GM12878 (cell line): ENCODE results near the gene SULT2B1. TPM values are rescaled to one million over a fixed set of nuclear protein-coding genes. Genes with fewer than 3 reads are reported as not detected.
A peak's percentile ranks its signal among the peaks of the same experiment; 100 is the strongest.

Experiments used
- ATAC-seq: fragments of 200-7000 bp; cut with Tn5 transposase; 3 replicates; pipeline ENCODE4 v1.9.1; 2020; ENCODE audit warnings: mild to moderate bottlenecking, moderate library complexity
- BruUV-seq: library from RNA; stranded (reverse); fragments of 400-500 nt; replicated peaks from 2 replicates; lab custom pipeline; 2021; lab: Mats Ljungman, UMichigan
- CTCF ChIA-PET: fragments of 300-600 bp; sonication (Branson Sonifier 250); formaldehyde crosslinking; extraction: SDS; loops from one replicate; lab custom pipeline; 2021; ENCODE audit warnings: inconsistent platforms; lab: Yijun Ruan, JAX
- POLR2A ChIA-PET: fragments of 350-600 bp; formaldehyde crosslinking; extraction: SDS; loops from one replicate; lab custom pipeline; 2021; ENCODE audit warnings: inconsistent platforms; lab: Charles Lee
- RAD21 ChIA-PET: fragments of 300-600 bp; sonication (Branson Sonifier 250); formaldehyde crosslinking; loops from one replicate; lab custom pipeline; 2023; ENCODE audit warnings: antibody characterized with exemption; ENCODE audit not compliant: unreplicated experiment; lab: Charles Lee
- SMC1A ChIA-PET: fragments of 300-600 bp; sonication (Branson Sonifier 250); formaldehyde crosslinking; loops from one replicate; lab custom pipeline; 2023; ENCODE audit not compliant: unreplicated experiment, uncharacterized antibody; lab: Charles Lee
- DNase-seq: peaks from one replicate; pipeline ENCODE4 v3.0.0-alpha.2; 2011; ENCODE audit warnings: low read depth, low spot score
- FAIRE-seq: peaks from 3 replicates; lab custom pipeline; 2011; peaks lifted over from hg19 to GRCh38; lab: Jason Lieb, UNC
- H2AFZ ChIP-seq: 2 replicates; pipeline ENCODE4 v1.6.0; 2011; ENCODE audit warnings: low read depth, low read length, control low read depth; ENCODE audit not compliant: control insufficient read depth
- H3K27ac ChIP-seq: 2 replicates; pipeline ENCODE4 v1.5.1; 2011; ENCODE audit warnings: control low read depth; ENCODE audit not compliant: control insufficient read depth, insufficient read depth
- H3K27me3 ChIP-seq, 2 experiments: replicated peaks in 1 of 2; 2 replicates each; pipeline versions ENCODE4 v1.6.0 to v1.6.1; 2011; ENCODE audit warnings: low read length in 1 of 2; ENCODE audit not compliant: control insufficient read depth in 2 of 2, insufficient read depth in 2 of 2
- H3K36me3 ChIP-seq, 2 experiments: 2 replicates each; pipeline ENCODE4 v1.5.1; 2011; ENCODE audit warnings: low read length in 1 of 2; ENCODE audit not compliant: control insufficient read depth in 2 of 2, insufficient read depth in 2 of 2
- H3K4me1 ChIP-seq: 2 replicates; pipeline ENCODE4 v1.6.1; 2011; ENCODE audit warnings: mild to moderate bottlenecking, low read length, moderate library complexity, mixed read lengths; ENCODE audit not compliant: control insufficient read depth, insufficient read depth
- H3K4me2 ChIP-seq: 2 replicates; pipeline ENCODE4 v1.6.0; 2011; ENCODE audit warnings: control low read depth; ENCODE audit not compliant: control insufficient read depth, insufficient read depth
- H3K4me3 ChIP-seq: fragments of 200-600 bp; sonication (generic); 2 replicates; pipeline ENCODE4 v1.5.1; 2016
- H3K79me2 ChIP-seq: 2 replicates; pipeline ENCODE4 v1.6.0; 2011; ENCODE audit warnings: low read length; ENCODE audit not compliant: control insufficient read depth, insufficient read depth
- H3K9ac ChIP-seq: 2 replicates; pipeline ENCODE4 v1.8.0; 2011; ENCODE audit warnings: low read length, control low read depth, mixed read lengths; ENCODE audit not compliant: control insufficient read depth, insufficient read depth
- H3K9me3 ChIP-seq: replicated peaks from 3 replicates; pipeline ENCODE4 v1.5.1; 2011; ENCODE audit warnings: mild to moderate bottlenecking, low read length; ENCODE audit not compliant: control insufficient read depth, insufficient read depth
- H4K20me1 ChIP-seq: 2 replicates; pipeline ENCODE4 v1.6.0; 2011; ENCODE audit not compliant: control insufficient read depth, insufficient read depth
- ATF7 ChIP-seq: fragments of 450-650 bp; IDR thresholded peaks from 2 replicates; pipeline ENCODE4 v1.6.1; 2016; ENCODE audit warnings: low read depth, mild to moderate bottlenecking
- BHLHE40 ChIP-seq, 2 experiments: fragments of 450-650 bp in 1 of 2; IDR thresholded peaks; 2 replicates each; pipeline ENCODE4 v1.6.1; 2011 to 2017; ENCODE audit warnings: low read depth in 2 of 2, borderline replicate concordance in 1 of 2, improper control_type of control experiment in 1 of 2, low read length in 1 of 2, mild to moderate bottlenecking in 1 of 2
- CHD4 ChIP-seq: fragments of 200-600 bp; sonication (generic); IDR thresholded peaks from 2 replicates; pipeline ENCODE4 v1.6.1; 2016; ENCODE audit warnings: mild to moderate bottlenecking
- ESRRA ChIP-seq: IDR thresholded peaks from 2 replicates; pipeline ENCODE4 v1.6.1; 2012; ENCODE audit warnings: mild to moderate bottlenecking, low read length, improper control_type of control experiment
- ETV6 ChIP-seq, 2 experiments: fragments of 450-650 bp in 1 of 2; IDR thresholded peaks in 1 of 2; conservative IDR thresholded peaks in 1 of 2; 2 replicates each; pipeline ENCODE4 v1.6.1; 2014; ENCODE audit warnings: antibody characterized with exemption in 1 of 2, borderline replicate concordance in 1 of 2, low read depth in 1 of 2, mild to moderate bottlenecking in 1 of 2, moderate library complexity in 1 of 2
- FOXM1 ChIP-seq: IDR thresholded peaks from 2 replicates; pipeline ENCODE4 v1.6.1; 2012; ENCODE audit warnings: low read depth, mild to moderate bottlenecking, inconsistent platforms, low read length, moderate library complexity
- HSF1 ChIP-seq: fragments of 150-350 bp; IDR thresholded peaks from 2 replicates; pipeline ENCODE4 v1.6.1; 2014; ENCODE audit warnings: mild to moderate bottlenecking, low read depth, low read length
- IRF5 ChIP-seq: fragments of 450-650 bp; IDR thresholded peaks from 2 replicates; pipeline ENCODE4 v1.6.1; 2017; ENCODE audit warnings: borderline replicate concordance
- KAT2A ChIP-seq: conservative IDR thresholded peaks from 2 replicates; pipeline ENCODE4 v1.6.1; 2011; ENCODE audit warnings: low read depth, low read length; ENCODE audit not compliant: control insufficient read depth
- NBN ChIP-seq: fragments of 450-650 bp; IDR thresholded peaks from 2 replicates; pipeline ENCODE4 v1.6.1; 2016
- PKNOX1 ChIP-seq: fragments of 450-650 bp; IDR thresholded peaks from 2 replicates; pipeline ENCODE4 v1.6.1; 2016; ENCODE audit warnings: mild to moderate bottlenecking
- SPI1 ChIP-seq: IDR thresholded peaks from 2 replicates; pipeline ENCODE4 v1.6.1; 2011; ENCODE audit warnings: low read depth, mild to moderate bottlenecking, low read length, moderate library complexity, borderline replicate concordance; ENCODE audit not compliant: insufficient read depth
- SUZ12 ChIP-seq: fragments of 200-600 bp; sonication (generic); IDR thresholded peaks from one replicate; pipeline ENCODE4 v1.6.1; 2018; ENCODE audit warnings: antibody characterized with exemption, mild to moderate bottlenecking; ENCODE audit not compliant: unreplicated experiment
- USF1 ChIP-seq: IDR thresholded peaks from 2 replicates; pipeline ENCODE4 v1.6.1; 2011; ENCODE audit warnings: borderline replicate concordance, low read depth, mild to moderate bottlenecking, moderate library complexity, mixed read lengths, low read length; ENCODE audit not compliant: insufficient read depth; ENCODE audit errors: extremely low read length
- WGBS: methylation state at CpG from one replicate; pipeline ENCODE4 v1.1.6; 2016; ENCODE audit warnings: low lambda C conversion rate; ENCODE audit not compliant: insufficient replicate concordance, insufficient coverage; ENCODE audit errors: missing lambda C conversion rate; 5-methylcytosine and 5-hydroxymethylcytosine counted together
- in situ Hi-C: fragments of 300-500 bp; cut with MboI; formaldehyde crosslinking; loops from 9 replicates; pipeline ENCODE4 v1.14.3; 2018; ENCODE audit warnings: mixed read lengths
- intact Hi-C: fragments of 100-400 bp; cut with micrococcal nuclease; formaldehyde crosslinking; loops from one replicate; pipeline ENCODE4 v1.14.2; 2022; ENCODE audit not compliant: unreplicated experiment
- polyA plus RNA-seq, 11 experiments: library from polyadenylated mRNA; depleted of rRNA in 4 of 11; unstranded in 6 of 11; stranded (reverse) in 5 of 11; fragments of >200 nt; fragmentation: Nextera tagmentation in 4 of 11; fragmentation: Illumina TruSeq in 1 of 11; extraction: Ambion mirVana in 4 of 11; extraction: Trizol in 1 of 11; gene quantifications; 1 replicate in 1 of 11; 2 replicates in 10 of 11; pipeline versions ENCODE4 v1.2.1 to v1.2.3, GENCODE V29; 2011 to 2016; ENCODE audit warnings: inconsistent platforms in 2 of 11, missing spikeins in 2 of 11, low read depth in 1 of 11
- total RNA-seq, 4 experiments: library from RNA; depleted of rRNA in 3 of 4; stranded (reverse); fragments of >200 nt in 3 of 4; fragmentation: Illumina TruSeq in 1 of 4; extraction: Trizol in 1 of 4; gene quantifications; 2 replicates each; pipeline versions ENCODE4 v1.2.1 to v1.2.3, GENCODE V29; 2013 to 2021

Gene SULT2B1
- total and polyA plus RNA-seq, 10 of the 15 experiments (the other 5 are each of a cell fraction or from before 2014, with no cell fraction given): 0.11 to 0.14 TPM; not detected in 8

- TF ChIP-seq HSF1 (no peak), SPI1 (no peak), USF1 (no peak), IRF5 (no peak), BHLHE40 (IDR thresholded peaks at IDR 0.05; ENCODE audit: borderline replicate concordance in 1 of 2, low read depth in 2 of 2, low read length in 1 of 2) (no peak)
- TF ChIP-seq, all 136 proteins: peak for 0
Measured at GRCh38 chr19:48625891-48626327, 73.9 kb downstream of the SULT2B1 start (continued).

- Histone ChIP-seq H3K4me2 (no peak overlapping the region), H3K9me3 (no peaks in the 10 kb centered on the region), H3K27me3 (no peaks in the 10 kb centered on the region), H4K20me1 (no peaks in the 10 kb centered on the region), H3K4me1 (peaks cover 12% of the 10 kb centered on the region), H3K9ac (no peak overlapping the region), H3K79me2 (peaks cover 14% of the 10 kb centered on the region), H3K36me3 (peaks cover 6 to 8% of the 10 kb centered on the region in 2 experiments; a peak in 3 of 4 replicates), H2AFZ (no peak overlapping the region), H3K4me3 (no peak overlapping the region), H3K27ac (no peak overlapping the region)
- no peak for ATAC-seq
- ChIA-PET SMC1A (no interaction called here), RAD21 (interaction anchor here (0.6 to 1.6 kb wide), 2 partner anchors 8 to 40 kb away, joined by 3 to 6 read pairs; partner anchors contain the start of genes RPL18 and SPHK2), POLR2A (interaction anchor here (0.8 to 1.0 kb wide), 2 partner anchors 10 to 246 kb away, joined by 3 read pairs; partner anchors contain the start of gene DBP), CTCF (no interaction called here)
- no peak for FAIRE-seq
- 96% methylated on average over 6 of the region's 6 CpGs for WGBS
- in situ Hi-C loops (loop anchor here (25.0 kb wide), 1 partner anchor 1260 kb away; the partner anchor contains the start of genes AKT1S1, IL4I1 and TBC1D17), intact Hi-C loops (no loop called here)
- DNase-seq: no peak
- BruUV-seq: no TSS peak
- TF ChIP-seq CHD4: no peak
- no peak for TF ChIP-seq KAT2A
- no peak for TF ChIP-seq SUZ12
- no peak for TF ChIP-seq PKNOX1
- TF ChIP-seq FOXM1: no peak
- 0 out of 2 replicates have a peak, but pooled peaks have one; percentile 28 for TF ChIP-seq ATF7
- TF ChIP-seq NBN: 0 out of 2 replicates have a peak, but pooled peaks have one; percentile 58
- TF ChIP-seq IRF5: no peak
- no peak for TF ChIP-seq ETV6 (conservative IDR thresholded peaks at IDR 0.05 in 1 of 2, IDR thresholded peaks at IDR 0.05 in 1 of 2; ENCODE audit: borderline replicate concordance in 1 of 2, low read depth in 1 of 2)
- no peak for TF ChIP-seq ESRRA
Measured at GRCh38 chr19:48627201-48627864, 75.4 kb downstream of the SULT2B1 start.
